ENCODE results near the gene PPP1R16B. TPM values are rescaled to one million over a fixed set of nuclear protein-coding genes. Genes with fewer than 3 reads are reported as not detected.
A peak's percentile ranks its signal among the peaks of the same experiment; 100 is the strongest.

The PPP1R16B gene
- total and polyA plus RNA-seq, 4 donors, result 2.6 to 15.0 (median 7.1) TPM

GRCh38 chr20:38872491-38873049 is 67.1 kb downstream of the PPP1R16B start:
- H3K9me3 ChIP-seq (ENCODE audit: control insufficient read depth in 4 of 4, insufficient read depth in 3 of 4, low read length in 3 of 4), result peaks cover 0 to 1% (median 0%) of the 10 kb centered on the region in 4 donors
- no peak for ATAC-seq (ENCODE audit: insufficient read depth, low FRiP score)
- no peak overlapping the region for H3K9ac ChIP-seq (ENCODE audit: insufficient read depth in 1 of 2, low read length in 2 of 2)
- H3K27me3 ChIP-seq (ENCODE audit: control insufficient read depth in 3 of 3, insufficient read depth in 3 of 3, low read length in 2 of 3), result peaks cover 0 to 11% (median 0%) of the 10 kb centered on the region in 3 donors
- DNase-seq, result no peak
- whole genome bisulfite sequencing, 2 donors, result 79 to 87% methylated on average over 15 of the region's 15 CpGs
- no peak for TF ChIP-seq CTCF (IDR thresholded peaks at IDR 0.05; ENCODE audit: control extremely low read depth, extremely low read depth)
- H3K27ac ChIP-seq (ENCODE audit: low read depth in 1 of 2, low read length in 1 of 2), result peak overlapping the region in 1 of 2 donors; percentile 19
- no peaks in the 10 kb centered on the region for H3K36me3 ChIP-seq (ENCODE audit: control insufficient read depth in 4 of 4, insufficient read depth in 4 of 4, low read length in 4 of 4)
- H3K4me1 ChIP-seq (ENCODE audit: control insufficient read depth in 5 of 5, insufficient read depth in 5 of 5, low read length in 5 of 5), result peaks cover 0 to 22% (median 0%) of the 10 kb centered on the region in 5 donors
- no peak overlapping the region for H3K4me3 ChIP-seq

GRCh38 chr20:38873050-38873581 is 67.6 kb downstream of the PPP1R16B start:
- H3K27me3 ChIP-seq (ENCODE audit: control insufficient read depth in 3 of 3, insufficient read depth in 3 of 3, low read length in 2 of 3), result peaks cover 0 to 11% (median 0%) of the 10 kb centered on the region in 3 donors
- no peak overlapping the region for H3K4me3 ChIP-seq
- H3K9me3 ChIP-seq (ENCODE audit: control insufficient read depth in 4 of 4, insufficient read depth in 3 of 4, low read length in 3 of 4), result peaks cover 0 to 1% (median 0%) of the 10 kb centered on the region in 4 donors
- H3K9ac ChIP-seq (ENCODE audit: insufficient read depth in 1 of 2, low read length in 2 of 2), result no peak overlapping the region
- 67 to 79% methylated on average over 12 of the region's 12 CpGs for WGBS, 2 donors
- no peaks in the 10 kb centered on the region for H3K36me3 ChIP-seq (ENCODE audit: control insufficient read depth in 4 of 4, insufficient read depth in 4 of 4, low read length in 4 of 4)
- ATAC-seq (ENCODE audit: insufficient read depth, low FRiP score), result no peak
- peak overlapping the region in 1 of 2 donors; percentile 59 for H3K27ac ChIP-seq (ENCODE audit: low read depth in 1 of 2, low read length in 1 of 2)
- no peak for DNase-seq
- H3K4me1 ChIP-seq (ENCODE audit: control insufficient read depth in 5 of 5, insufficient read depth in 5 of 5, low read length in 5 of 5), result peaks cover 0 to 22% (median 0%) of the 10 kb centered on the region in 5 donors
- no peak for TF ChIP-seq CTCF (IDR thresholded peaks at IDR 0.05; ENCODE audit: control extremely low read depth, extremely low read depth)

GRCh38 chr20:38874460-38875174 is 69.1 kb downstream of the PPP1R16B start:
- H3K9me3 ChIP-seq (ENCODE audit: control insufficient read depth in 4 of 4, insufficient read depth in 3 of 4, low read length in 3 of 4), result peaks cover 0 to 1% (median 0%) of the 10 kb centered on the region in 4 donors
- no peak for DNase-seq
- peaks cover 0 to 22% (median 0%) of the 10 kb centered on the region in 5 donors for H3K4me1 ChIP-seq (ENCODE audit: control insufficient read depth in 5 of 5, insufficient read depth in 5 of 5, low read length in 5 of 5)
- H3K36me3 ChIP-seq (ENCODE audit: control insufficient read depth in 4 of 4, insufficient read depth in 4 of 4, low read length in 4 of 4), result no peaks in the 10 kb centered on the region
- H3K9ac ChIP-seq (ENCODE audit: insufficient read depth in 1 of 2, low read length in 2 of 2), result no peak overlapping the region
- no peak for TF ChIP-seq CTCF (IDR thresholded peaks at IDR 0.05; ENCODE audit: control extremely low read depth, extremely low read depth)
- H3K4me3 ChIP-seq, result no peak overlapping the region
- H3K27ac ChIP-seq (ENCODE audit: low read depth in 1 of 2, low read length in 1 of 2), result peak overlapping the region; percentile 35 to 57
- 23 to 28% methylated on average over 4 of the region's 4 CpGs for WGBS, 2 donors
- no peak for ATAC-seq (ENCODE audit: insufficient read depth, low FRiP score)
- H3K27me3 ChIP-seq (ENCODE audit: control insufficient read depth in 3 of 3, insufficient read depth in 3 of 3, low read length in 2 of 3), result peaks cover 0 to 11% (median 2%) of the 10 kb centered on the region in 3 donors

Data from lung (tissue), 12 donors.